Measurements from ENCODE around the gene PPP1R15A. TPM values are rescaled to one million over a fixed set of nuclear protein-coding genes. Genes with fewer than 3 reads are reported as not detected.
"Not testable (repeated sequence)": the region's sequence is repeated elsewhere in the genome, so short reads cannot be mapped to it uniquely, and the experiment has no call there.

The PPP1R15A gene
- total RNA-seq, 1 donor from 2014 or later: 158 TPM

- Mint-ChIP-seq H3K27ac (peak overlapping the region; percentile 98), H3K9me3 (no peaks in the 10 kb centered on the region), H3K27me3 (ENCODE audit: low read depth) (no peaks in the 10 kb centered on the region), H3K4me3 (peak overlapping the region; percentile 96), H3K4me1 (peaks cover 22% of the 10 kb centered on the region), H3K36me3 (peaks cover 18% of the 10 kb centered on the region)
- DNase-seq (ENCODE audit: low spot score in 2 of 2, unreplicated experiment in 2 of 2): no peak
- TF ChIP-seq, protein P1, sequence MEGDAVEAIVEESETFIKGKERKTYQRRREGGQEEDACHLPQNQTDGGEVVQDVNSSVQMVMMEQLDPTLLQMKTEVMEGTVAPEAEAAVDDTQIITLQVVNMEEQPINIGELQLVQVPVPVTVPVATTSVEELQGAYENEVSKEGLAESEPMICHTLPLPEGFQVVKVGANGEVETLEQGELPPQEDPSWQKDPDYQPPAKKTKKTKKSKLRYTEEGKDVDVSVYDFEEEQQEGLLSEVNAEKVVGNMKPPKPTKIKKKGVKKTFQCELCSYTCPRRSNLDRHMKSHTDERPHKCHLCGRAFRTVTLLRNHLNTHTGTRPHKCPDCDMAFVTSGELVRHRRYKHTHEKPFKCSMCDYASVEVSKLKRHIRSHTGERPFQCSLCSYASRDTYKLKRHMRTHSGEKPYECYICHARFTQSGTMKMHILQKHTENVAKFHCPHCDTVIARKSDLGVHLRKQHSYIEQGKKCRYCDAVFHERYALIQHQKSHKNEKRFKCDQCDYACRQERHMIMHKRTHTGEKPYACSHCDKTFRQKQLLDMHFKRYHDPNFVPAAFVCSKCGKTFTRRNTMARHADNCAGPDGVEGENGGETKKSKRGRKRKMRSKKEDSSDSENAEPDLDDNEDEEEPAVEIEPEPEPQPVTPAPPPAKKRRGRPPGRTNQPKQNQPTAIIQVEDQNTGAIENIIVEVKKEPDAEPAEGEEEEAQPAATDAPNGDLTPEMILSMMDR (IDR thresholded peaks at IDR 0.05; ENCODE audit: unreplicated experiment): no peak
These were observed 28.5 kb downstream of the PPP1R15A start for GRCh38 chr19:48900477-48901406.

- H3K9me3 Mint-ChIP-seq; DNase-seq (ENCODE audit: low spot score in 2 of 2, unreplicated experiment in 2 of 2); H3K27ac Mint-ChIP-seq; H3K27me3 Mint-ChIP-seq (ENCODE audit: low read depth): not testable (repeated sequence)
- Mint-ChIP-seq H3K36me3 (peaks cover 28% of the 10 kb centered on the region), H3K4me1 (peaks cover 18% of the 10 kb centered on the region), H3K4me3 (peak overlapping the region; percentile 24)
These were observed 30.1 kb downstream of the PPP1R15A start for GRCh38 chr19:48902291-48902690.

DNA sequence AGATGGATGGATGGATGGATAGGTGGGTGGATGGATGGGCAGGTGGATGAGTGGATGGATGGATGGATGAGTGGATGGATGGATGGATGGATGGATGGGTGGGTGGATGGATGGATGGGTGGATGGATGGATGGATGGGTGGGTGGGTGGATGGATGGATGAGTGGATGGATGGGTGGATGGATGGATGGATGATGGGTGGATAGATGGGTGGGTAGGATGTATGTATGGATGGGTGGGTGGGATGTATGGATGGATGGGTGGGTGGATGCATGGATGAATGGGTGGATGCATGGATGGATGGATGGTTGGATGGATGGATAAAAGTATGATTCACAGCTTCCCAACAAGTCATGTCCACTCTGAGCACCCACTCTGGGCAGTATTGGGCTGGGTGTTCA is 31.6 kb downstream of the PPP1R15A start:
- H3K9me3 Mint-ChIP-seq; H3K27me3 Mint-ChIP-seq (ENCODE audit: low read depth); H3K27ac Mint-ChIP-seq; DNase-seq (ENCODE audit: low spot score in 2 of 2, unreplicated experiment in 2 of 2); H3K4me3 Mint-ChIP-seq: not testable (repeated sequence)
- peaks cover 18% of the 10 kb centered on the region for H3K4me1 Mint-ChIP-seq
- H3K36me3 Mint-ChIP-seq: peaks cover 33% of the 10 kb centered on the region

GRCh38 chr19:48905664-48906063 is 33.4 kb downstream of the PPP1R15A start:
- Mint-ChIP-seq H3K4me3 (no peak overlapping the region), H3K36me3 (peaks cover 40% of the 10 kb centered on the region), H3K4me1 (peaks cover 8% of the 10 kb centered on the region), H3K9me3 (no peaks in the 10 kb centered on the region), H3K27me3 (ENCODE audit: low read depth) (no peaks in the 10 kb centered on the region), H3K27ac (no peak overlapping the region)
- TF ChIP-seq, protein P1 (IDR thresholded peaks at IDR 0.05; ENCODE audit: unreplicated experiment): no peak
- DNase-seq (ENCODE audit: low spot score in 2 of 2, unreplicated experiment in 2 of 2): no peak

DNA sequence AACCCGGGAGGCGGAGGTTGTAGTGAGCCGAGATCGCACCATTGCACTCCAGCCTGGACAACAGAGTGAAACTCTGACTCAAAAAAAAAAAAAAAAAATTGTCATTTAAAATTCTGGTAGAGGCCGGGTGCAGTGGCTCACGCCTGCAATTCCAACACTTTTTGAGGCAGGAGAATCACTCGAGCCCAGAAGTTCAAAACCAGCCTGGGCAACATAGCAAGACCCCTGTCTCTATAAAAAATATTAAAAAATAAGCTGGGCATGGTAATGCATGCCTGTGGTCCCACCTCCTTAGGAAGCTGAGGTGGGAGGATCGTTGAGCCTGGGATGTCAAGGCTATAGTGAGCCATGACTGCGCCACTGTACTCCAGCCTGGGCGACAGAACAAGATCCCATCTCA is 34.1 kb downstream of the PPP1R15A start:
- no peak for DNase-seq (ENCODE audit: low spot score in 2 of 2, unreplicated experiment in 2 of 2)
- no peak overlapping the region for H3K27ac Mint-ChIP-seq
- TF ChIP-seq, protein P1 (IDR thresholded peaks at IDR 0.05; ENCODE audit: unreplicated experiment): no peak
- peaks cover 2% of the 10 kb centered on the region for H3K4me1 Mint-ChIP-seq
- no peaks in the 10 kb centered on the region for H3K27me3 Mint-ChIP-seq (ENCODE audit: low read depth)
- no peaks in the 10 kb centered on the region for H3K9me3 Mint-ChIP-seq
- no peak overlapping the region for H3K4me3 Mint-ChIP-seq
- peaks cover 44% of the 10 kb centered on the region for H3K36me3 Mint-ChIP-seq

DNA sequence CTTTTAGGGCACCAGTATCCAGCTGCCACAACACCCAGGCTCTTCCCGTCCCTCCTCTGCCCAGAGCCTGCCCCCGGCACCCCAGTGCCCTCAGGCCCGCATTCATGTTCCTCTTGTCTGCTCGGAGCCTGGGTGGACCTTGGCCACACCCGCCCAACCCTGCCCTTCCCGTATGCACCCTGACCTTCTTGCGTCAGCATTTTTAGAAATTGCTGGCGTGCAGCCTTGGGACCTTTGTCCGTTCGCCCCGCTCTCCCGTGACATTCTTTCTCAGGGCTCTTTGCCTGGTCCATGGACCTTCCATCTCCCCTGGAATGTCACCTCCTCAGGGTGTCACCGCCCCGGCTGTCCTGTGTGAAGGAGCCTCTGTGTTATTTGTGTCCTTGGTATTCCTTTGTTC is 35.5 kb downstream of the PPP1R15A start:
- TF ChIP-seq, protein P1 (IDR thresholded peaks at IDR 0.05; ENCODE audit: unreplicated experiment): no peak
- Mint-ChIP-seq H3K36me3 (peaks cover 49% of the 10 kb centered on the region), H3K27ac (no peak overlapping the region), H3K9me3 (no peaks in the 10 kb centered on the region), H3K4me3 (no peak overlapping the region), H3K27me3 (ENCODE audit: low read depth) (no peaks in the 10 kb centered on the region), H3K4me1 (no peaks in the 10 kb centered on the region)
- no peak for DNase-seq (ENCODE audit: low spot score in 2 of 2, unreplicated experiment in 2 of 2)

DNA sequence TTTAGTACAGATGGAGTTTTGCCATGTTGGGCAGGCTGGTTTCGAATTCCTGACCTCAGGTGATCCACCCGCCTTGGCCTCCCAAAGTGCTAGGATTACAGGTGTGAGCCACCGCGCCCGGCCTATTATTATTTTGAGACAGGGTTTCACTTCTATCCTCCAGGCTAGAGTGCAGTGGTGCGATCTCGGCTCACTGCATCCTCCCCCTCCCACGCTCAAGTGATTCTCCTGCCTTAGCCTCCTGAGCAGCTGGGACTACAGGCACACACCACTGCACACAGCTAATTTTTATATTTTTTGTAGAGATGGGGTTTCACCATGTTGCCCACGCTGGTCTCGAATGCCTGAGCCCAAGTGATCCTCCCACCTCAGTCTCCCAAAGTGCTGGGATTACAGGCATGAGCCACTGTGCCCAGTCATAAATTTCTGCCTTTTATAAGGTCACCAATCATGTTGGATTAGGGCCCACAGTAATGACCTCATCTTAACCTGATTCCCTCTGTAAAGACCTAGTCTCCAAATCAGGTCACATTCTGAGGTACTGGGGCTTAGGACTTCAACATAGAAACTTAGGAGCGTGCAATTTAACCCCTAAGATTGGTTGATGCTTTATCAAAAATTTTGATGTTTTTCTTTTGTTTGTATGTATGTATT is 37.3 kb downstream of the PPP1R15A start:
- H3K36me3 Mint-ChIP-seq: peaks cover 56% of the 10 kb centered on the region
- H3K27me3 Mint-ChIP-seq (ENCODE audit: low read depth): not testable (repeated sequence)

More for the DNA sequence above, 37.3 kb downstream of the PPP1R15A start:
- not testable (repeated sequence) for H3K9me3 Mint-ChIP-seq; H3K4me3 Mint-ChIP-seq; H3K4me1 Mint-ChIP-seq; DNase-seq (ENCODE audit: low spot score in 2 of 2, unreplicated experiment in 2 of 2); H3K27ac Mint-ChIP-seq

All from mesothelial cell of epicardium (in vitro differentiated cells).